Measurements from ENCODE around the gene CAPN14. TPM values are rescaled to one million over a fixed set of nuclear protein-coding genes. Genes with fewer than 3 reads are reported as not detected.

CAPN14 gene
- total RNA-seq, 1 experiment from 2014 or later = not detected

DNA sequence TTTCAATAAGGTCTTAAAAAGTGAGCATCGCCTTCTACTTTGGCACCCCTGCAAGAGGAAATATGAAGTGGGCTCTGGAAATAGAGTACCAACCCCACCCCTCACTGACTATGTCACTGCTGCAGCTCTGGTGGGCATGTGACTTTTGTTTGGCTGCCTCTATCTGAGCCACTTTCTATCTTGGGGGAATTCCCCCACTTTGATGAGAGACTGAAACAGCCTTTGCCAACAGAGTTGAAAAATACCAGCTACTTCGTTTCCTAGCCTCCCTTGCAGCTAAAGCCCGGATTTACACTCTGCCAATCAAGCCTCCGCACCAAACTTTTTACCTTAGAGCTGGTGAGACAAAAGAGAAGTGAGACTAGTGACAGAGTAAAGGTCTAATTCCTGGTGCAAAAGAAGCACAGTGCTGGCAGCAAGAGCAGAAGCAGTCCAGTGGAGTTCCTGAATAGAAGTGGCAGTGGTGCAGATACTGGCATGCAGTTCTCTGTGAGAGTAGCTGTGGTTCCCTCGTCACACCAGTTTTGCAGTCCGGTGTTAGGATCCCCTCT is 67.1 kb downstream of the CAPN14 start:
- H3K79me2 ChIP-seq (ENCODE audit: insufficient read depth, low read length) = no peaks in the 10 kb centered on the region
- no peaks in the 10 kb centered on the region for H3K4me1 ChIP-seq (ENCODE audit: control insufficient read depth in 1 of 2, insufficient read depth in 2 of 2, low read length in 2 of 2)
- H3K36me3 ChIP-seq (ENCODE audit: control insufficient read depth in 1 of 2, insufficient read depth in 2 of 2, low read length in 2 of 2) = no peaks in the 10 kb centered on the region
- intact Hi-C loops (cut with micrococcal nuclease) = no loop called here
- no peak overlapping the region for H3K27ac ChIP-seq (ENCODE audit: low read depth, low read length)
- ChIA-PET CTCF (interaction anchor here (1.6 kb wide), 1 partner anchor 20 kb away, joined by 9 read pairs; no protein-coding TSS in a partner anchor), RAD21 (ENCODE audit: low non-redundant PET in 1 of 2, low total read pairs in 2 of 2, uncharacterized antibody in 2 of 2, unreplicated experiment in 2 of 2) (no interaction called here), POLR2A (no interaction called here)
- BruUV-seq (replicated peaks) = no TSS peak
- H4K20me1 ChIP-seq (ENCODE audit: insufficient read depth) = no peaks in the 10 kb centered on the region
- H2AFZ ChIP-seq (ENCODE audit: low read depth, low read length, poor library complexity, severe bottlenecking) = no peak overlapping the region
- ATAC-seq (no peak), DNase-seq (ENCODE audit: low read depth, low spot score) (no peak)
- no peak overlapping the region for H3K4me2 ChIP-seq (ENCODE audit: low read length)
- H3K27me3 ChIP-seq (ENCODE audit: insufficient read depth, low read length) = peaks cover 63% of the 10 kb centered on the region
- no peaks in the 10 kb centered on the region for H3K9me3 ChIP-seq (ENCODE audit: control insufficient read depth in 1 of 2, insufficient read depth in 1 of 2, low read depth in 1 of 2, low read length in 2 of 2)
- no peaks in the 10 kb centered on the region for H3K9me2 ChIP-seq (ENCODE audit: insufficient read depth)
- TF ChIP-seq SP1 (IDR thresholded peaks at IDR 0.05; ENCODE audit: low read depth) = no peak
- TF ChIP-seq ZNF274 (IDR thresholded peaks at IDR 0.05; ENCODE audit: low read depth, low read length) = no peak
- no peak for TF ChIP-seq CBX3 (IDR thresholded peaks at IDR 0.05; ENCODE audit: low read depth)
- no peak overlapping the region for H3K4me3 ChIP-seq (replicated peaks in 1 of 2; ENCODE audit: low read depth in 1 of 2, low read length in 2 of 2)
- no peak overlapping the region for H3K9ac ChIP-seq (ENCODE audit: low read length)

DNA sequence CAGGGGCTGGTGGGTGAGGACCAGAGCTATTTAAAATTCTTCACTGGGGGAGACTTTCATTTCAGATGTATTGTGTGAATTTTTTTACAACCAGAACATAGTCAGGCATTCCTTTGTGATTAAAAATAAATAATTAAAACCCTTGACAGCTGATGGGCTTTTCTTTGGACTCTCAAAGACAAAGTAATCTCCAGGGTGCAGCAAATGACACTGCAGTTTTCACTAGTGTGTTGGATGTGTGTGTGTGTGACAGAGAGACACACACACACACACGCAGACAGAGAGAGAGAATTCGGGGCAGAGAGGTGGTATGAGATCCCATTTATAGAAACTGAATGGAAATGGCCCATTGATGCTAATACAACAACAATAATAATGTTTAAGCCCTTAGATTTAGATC is 68.8 kb downstream of the CAPN14 start:
- TF ChIP-seq SRF (IDR thresholded peaks at IDR 0.05; ENCODE audit: low read depth) (no peak), SIN3A (IDR thresholded peaks at IDR 0.05; ENCODE audit: low read depth) (no peak), JUND (IDR thresholded peaks at IDR 0.05) (no peak), ELF1 (IDR thresholded peaks at IDR 0.05; ENCODE audit: borderline replicate concordance, low read depth) (no peak), POLR2A (IDR thresholded peaks at IDR 0.05; ENCODE audit: borderline replicate concordance, extremely low read depth, insufficient read depth, insufficient read length) (no peak), RAD21 (IDR thresholded peaks at IDR 0.05; ENCODE audit: low read depth) (no peak), TCF7L2 (IDR thresholded peaks at IDR 0.05; ENCODE audit: borderline replicate concordance, extremely low read depth, insufficient read depth, insufficient read length) (no peak), YY1 (IDR thresholded peaks at IDR 0.05; ENCODE audit: extremely low read depth, insufficient replicate concordance, low read depth, low read length) (no peak), POLR2AphosphoS5 (IDR thresholded peaks at IDR 0.05; ENCODE audit: low read depth, low read length) (no peak), EZH2phosphoT487 (IDR thresholded peaks at IDR 0.05; ENCODE audit: borderline replicate concordance) (no peak)
- TF ChIP-seq, protein P1, sequence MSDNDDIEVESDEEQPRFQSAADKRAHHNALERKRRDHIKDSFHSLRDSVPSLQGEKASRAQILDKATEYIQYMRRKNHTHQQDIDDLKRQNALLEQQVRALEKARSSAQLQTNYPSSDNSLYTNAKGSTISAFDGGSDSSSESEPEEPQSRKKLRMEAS (IDR thresholded peaks at IDR 0.05) = no peak
- Histone ChIP-seq H3K27ac (ENCODE audit: low read depth, low read length) (no peak overlapping the region), H3K4me1 (ENCODE audit: control insufficient read depth in 1 of 2, insufficient read depth in 2 of 2, low read length in 2 of 2) (no peaks in the 10 kb centered on the region), H3K36me3 (ENCODE audit: control insufficient read depth in 1 of 2, insufficient read depth in 2 of 2, low read length in 2 of 2) (no peaks in the 10 kb centered on the region), H3K4me2 (ENCODE audit: low read length) (no peak overlapping the region), H3K9ac (ENCODE audit: low read length) (no peak overlapping the region), H2AFZ (ENCODE audit: low read depth, low read length, poor library complexity, severe bottlenecking) (no peak overlapping the region), H3K79me2 (ENCODE audit: insufficient read depth, low read length) (no peaks in the 10 kb centered on the region), H3K27me3 (ENCODE audit: insufficient read depth, low read length) (peaks cover 73% of the 10 kb centered on the region), H3K9me3 (ENCODE audit: control insufficient read depth in 1 of 2, insufficient read depth in 1 of 2, low read depth in 1 of 2, low read length in 2 of 2) (no peaks in the 10 kb centered on the region), H3K4me3 (replicated peaks in 1 of 2; ENCODE audit: low read depth in 1 of 2, low read length in 2 of 2) (no peak overlapping the region), H3K9me2 (ENCODE audit: insufficient read depth) (no peaks in the 10 kb centered on the region), H4K20me1 (ENCODE audit: insufficient read depth) (no peaks in the 10 kb centered on the region)
- ATAC-seq = no peak
- DNase-seq (ENCODE audit: low read depth, low spot score) = no peak
- ChIA-PET POLR2A (no interaction called here), CTCF (no interaction called here), RAD21 (ENCODE audit: low non-redundant PET in 1 of 2, low total read pairs in 2 of 2, uncharacterized antibody in 2 of 2, unreplicated experiment in 2 of 2) (no interaction called here)
- no TSS peak for BruUV-seq (replicated peaks)
- intact Hi-C loops (cut with micrococcal nuclease) = no loop called here
